ENCODE measurements around the gene TBX4.

GRCh38 chr17:61463316-61464129, 11.3 kb downstream of the TBX4 start:
- TF ChIP-seq EZH2 (IDR thresholded peaks at IDR 0.05) (no peak), POLR2AphosphoS5 (IDR thresholded peaks at IDR 0.05; ENCODE audit: borderline replicate concordance, low read depth, low read length) (no peak), FOXP2 (optimal IDR thresholded peaks at IDR 0.05; ENCODE audit: control extremely low read depth, extremely low read length, insufficient read depth) (no peak)
